ENCODE data around the gene SART3. TPM values are rescaled to one million over a fixed set of nuclear protein-coding genes. Genes with fewer than 3 reads are reported as not detected.
"Not testable (repeated sequence)": the region's sequence is repeated elsewhere in the genome, so short reads cannot be mapped to it uniquely, and the experiment has no call there.

The SART3 gene
- polyA plus RNA-seq, 1 donor = 69.0 TPM

DNA sequence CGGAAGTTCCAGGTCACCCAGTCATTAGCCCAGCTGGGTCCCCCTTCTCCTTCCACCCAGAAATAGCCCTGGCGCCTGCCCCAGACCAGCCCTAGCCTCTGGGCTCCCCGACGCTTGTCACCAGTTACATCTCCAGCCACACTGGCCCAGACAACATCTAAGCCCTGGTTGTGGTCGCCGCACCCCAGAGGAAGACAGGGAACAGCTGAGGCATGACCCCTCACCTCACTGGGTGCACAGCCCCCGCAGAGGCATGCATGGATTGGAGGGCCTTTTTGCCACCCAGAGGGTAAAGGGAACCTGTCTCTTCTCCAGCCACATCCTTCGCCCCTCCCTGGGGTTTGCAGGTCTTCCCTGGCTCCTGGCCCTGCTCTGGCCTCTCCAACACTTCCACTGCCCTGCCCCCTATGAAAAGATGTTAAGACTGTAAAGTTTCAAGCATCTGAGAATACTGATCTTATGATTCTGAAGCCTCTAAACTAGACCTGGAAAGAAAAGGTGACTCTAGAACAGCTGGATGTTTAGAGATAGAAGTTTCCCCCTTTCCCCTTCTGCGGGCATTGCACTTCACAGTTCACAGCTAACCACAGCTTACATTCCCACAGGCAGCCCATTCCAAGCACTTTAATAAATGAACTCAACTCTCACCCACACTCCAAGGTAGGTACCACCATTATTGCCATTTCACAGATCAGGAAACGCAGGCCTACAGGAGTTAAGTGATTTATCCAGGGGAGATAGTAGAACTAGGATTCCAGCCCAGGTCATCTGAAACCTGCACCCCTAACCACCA is 22.2 kb upstream of the SART3 start:
- no peak for DNase-seq

DNA sequence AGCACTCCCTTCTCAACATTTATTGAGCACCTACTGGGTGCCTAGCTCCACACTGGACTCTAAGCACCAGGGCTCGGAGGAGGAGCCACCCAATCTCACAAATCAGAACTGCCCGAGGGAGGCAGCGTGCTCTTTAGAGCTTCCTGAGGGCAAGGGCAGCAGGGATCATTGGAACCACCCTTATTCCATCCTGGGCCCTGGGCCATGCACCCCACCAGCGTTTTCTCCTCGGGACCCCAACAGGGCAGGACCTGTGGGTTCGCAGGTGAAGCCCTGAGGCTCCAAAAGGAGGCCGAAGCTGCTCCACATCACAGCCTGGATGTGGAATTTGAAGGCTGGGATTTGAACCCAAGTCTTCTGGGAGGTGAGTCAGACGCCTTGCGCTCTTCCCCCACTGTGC is 21.5 kb upstream of the SART3 start:
- DNase-seq = no peak

- DNase-seq = no peak
These were observed 20.6 kb upstream of the SART3 start for GRCh38 chr12:108581311-108582227.

GRCh38 chr12:108580531-108580930 is 19.6 kb upstream of the SART3 start:
- no peak for DNase-seq

DNA sequence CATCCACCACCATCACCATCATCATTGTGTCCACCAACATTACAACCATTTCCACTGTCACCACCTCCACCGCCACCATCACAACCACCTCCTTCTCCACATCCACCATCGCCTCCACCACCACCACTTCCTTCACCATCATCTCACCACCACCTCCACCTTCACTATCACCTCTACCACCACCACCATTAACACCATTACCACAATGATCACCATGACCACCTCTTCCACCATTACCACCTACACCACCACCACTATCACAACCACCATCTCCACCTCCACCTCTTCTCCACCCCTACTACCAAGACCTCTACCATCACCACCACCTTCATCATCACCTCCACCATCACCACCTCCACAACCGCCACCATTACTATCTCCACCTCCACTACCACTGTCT is 17.8 kb upstream of the SART3 start:
- DNase-seq = no peak

DNA sequence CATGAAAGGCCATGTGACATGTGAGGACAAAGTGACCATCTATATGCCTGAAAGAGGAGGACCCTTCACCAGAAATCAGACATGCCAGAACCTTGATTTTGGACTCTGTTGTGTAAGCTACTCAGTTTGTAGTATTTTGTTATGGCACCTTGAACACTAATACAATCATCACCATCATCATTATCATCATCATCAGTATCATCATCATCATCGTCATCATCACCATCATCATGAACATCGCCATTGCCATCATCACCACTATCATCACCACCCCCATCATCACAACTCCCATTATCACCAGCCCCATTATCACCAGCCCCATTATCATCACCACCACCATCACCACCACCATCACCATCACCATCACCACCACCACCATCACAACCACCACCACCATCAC is 17.3 kb upstream of the SART3 start:
- no peak for DNase-seq

GRCh38 chr12:108577458-108577857 is 16.5 kb upstream of the SART3 start:
- no peak for DNase-seq

GRCh38 chr12:108576660-108577234 is 15.8 kb upstream of the SART3 start:
- DNase-seq = no peak

DNA sequence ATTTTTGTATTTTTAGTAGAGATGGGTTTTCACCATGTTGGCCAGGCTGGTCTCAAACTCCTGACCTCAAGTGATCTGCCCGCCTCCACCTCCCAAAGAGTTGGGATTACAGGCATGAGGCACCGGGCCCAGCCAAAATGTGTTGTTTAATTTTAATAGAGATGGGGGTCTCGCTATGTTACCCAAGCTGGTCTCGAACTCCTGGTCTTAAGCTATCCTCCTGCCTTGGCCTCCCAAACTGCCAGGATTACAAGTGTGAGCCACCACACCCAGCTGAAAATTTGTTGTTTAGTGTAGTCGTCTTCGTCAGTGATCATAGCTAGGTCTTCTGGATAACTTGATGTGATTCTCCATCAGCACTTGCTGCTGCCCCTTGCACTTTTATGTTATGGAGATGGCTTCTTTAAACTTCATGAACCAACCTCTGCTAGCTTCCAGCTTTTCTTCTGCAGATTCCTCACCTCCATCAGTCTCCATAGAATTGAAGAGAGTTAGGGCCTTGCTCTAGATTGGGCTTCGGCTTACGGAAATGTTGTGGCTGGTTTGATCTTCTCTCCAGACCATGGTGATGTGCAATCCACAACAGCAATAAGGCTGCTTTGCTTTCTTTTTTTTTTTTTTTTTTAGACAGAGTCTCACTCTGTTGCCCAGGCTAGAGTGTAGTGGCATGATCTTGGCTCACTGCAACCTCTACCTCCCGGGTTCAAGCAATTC is 14.4 kb upstream of the SART3 start:
- no peak for DNase-seq

GRCh38 chr12:108574276-108574675 is 13.3 kb upstream of the SART3 start:
- DNase-seq = not testable (repeated sequence)

- no peak for DNase-seq
These were observed 12.3 kb upstream of the SART3 start for GRCh38 chr12:108573317-108573716.

DNA sequence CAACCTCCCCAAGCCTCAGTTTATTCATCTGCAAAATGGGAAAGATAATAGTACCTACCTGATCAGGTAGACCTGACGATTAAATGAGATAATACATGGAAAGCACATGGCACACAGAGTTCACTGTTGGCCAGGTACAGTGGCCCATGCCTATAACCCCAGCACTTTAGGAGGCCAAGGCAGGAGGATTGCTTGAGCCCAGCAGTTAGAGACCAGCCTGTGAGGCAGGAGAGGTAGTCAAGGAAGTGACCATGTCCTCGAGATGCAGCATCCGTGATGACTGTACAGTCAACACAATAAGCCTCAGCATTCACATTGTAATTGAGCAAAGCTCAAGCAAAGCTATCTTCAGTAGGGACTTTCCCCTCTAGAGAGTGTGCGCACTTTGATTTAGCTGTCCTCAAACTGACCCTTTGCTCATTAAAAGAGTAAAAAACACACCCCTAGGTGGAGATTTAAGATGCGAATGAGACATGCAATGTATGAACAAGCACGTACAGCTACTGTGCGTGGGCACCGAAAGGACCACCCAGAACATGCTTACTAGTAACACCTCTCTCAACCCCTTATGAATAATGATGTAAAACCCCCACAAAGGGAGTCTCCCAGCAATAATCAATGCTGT is 11.3 kb upstream of the SART3 start:
- no peak for DNase-seq

GRCh38 chr12:108571609-108572165 is 10.7 kb upstream of the SART3 start:
- DNase-seq = no peak

DNA sequence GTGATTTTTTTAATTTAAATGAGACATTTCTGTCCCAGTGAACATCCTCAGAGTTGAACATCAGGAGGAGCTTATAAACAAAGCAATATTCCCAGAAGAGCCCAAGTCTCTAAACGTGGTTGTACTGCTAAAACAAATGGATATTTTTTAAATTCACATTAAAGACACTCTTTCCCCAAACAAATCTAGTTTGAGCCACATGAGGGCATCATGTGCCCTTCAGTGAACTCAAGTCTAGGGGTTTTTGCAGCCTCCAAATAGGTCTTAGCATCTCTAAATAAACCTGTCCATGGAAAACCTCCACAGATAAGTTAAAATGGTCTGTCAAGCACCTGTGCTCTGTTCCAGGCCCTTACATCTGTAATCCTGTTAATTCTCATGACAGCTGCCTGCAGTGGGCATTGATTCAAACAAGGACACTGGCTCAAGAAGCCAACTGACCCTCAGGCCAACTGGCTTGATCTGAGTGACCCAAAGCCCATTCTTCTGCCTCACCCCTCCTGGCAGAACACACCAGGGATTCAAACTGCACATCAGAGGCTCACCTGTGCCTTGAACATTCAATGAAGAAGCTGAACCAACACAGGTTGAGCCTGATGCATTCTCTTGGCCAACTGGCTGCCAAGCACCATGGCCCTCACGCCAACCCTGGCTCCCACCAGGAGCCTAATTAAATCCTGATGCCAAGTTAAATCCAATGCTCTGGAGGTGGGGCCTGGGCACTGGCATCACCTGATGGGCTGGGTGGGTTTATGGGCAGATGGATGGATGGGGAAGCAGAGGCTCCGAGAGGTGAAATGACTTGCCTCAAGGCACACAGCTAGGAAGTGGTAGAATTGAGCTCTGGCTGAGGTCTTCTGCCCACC is 10.0 kb upstream of the SART3 start:
- no peak for DNase-seq

DNA sequence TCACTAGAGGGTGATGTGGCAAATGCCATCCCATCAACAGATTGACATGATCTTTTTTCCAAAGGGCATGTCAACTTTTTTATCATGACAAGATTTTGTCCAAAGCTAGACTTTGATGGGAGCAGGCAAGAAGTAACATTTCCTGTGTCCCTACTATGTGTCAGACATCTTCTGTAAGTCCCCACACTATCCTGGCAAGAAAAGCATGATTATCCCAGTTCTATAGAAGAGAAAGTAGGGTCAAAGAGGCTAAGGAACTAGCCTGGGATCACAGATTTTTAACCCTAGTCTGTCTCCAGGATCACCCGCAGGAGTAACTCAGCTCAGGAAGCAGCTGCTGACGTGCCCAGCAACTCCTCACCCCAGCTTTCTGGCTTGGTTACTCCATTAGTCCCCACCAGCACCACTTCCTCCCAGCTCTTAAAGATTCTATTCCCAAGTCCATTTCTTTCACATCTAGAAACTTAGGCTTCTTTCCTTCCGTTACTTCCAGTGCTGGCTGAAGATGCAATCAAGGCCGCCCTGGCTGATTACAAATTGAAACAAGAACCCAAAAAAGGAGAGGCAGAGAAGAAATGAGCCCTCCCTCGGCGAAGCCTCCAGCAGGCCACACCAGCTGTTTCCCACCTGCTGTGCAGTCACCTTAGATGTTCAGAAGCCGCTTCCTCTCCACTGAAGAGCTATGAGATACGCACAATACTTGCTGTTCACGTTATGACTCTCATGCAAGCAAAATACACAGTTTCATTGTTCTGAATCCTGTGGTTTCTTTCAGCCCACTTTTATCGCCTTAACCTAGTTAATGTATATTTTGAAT is 7.6 kb upstream of the SART3 start:
- DNase-seq = no peak

- no peak for DNase-seq
These were observed 6.7 kb upstream of the SART3 start for GRCh38 chr12:108567406-108568337.

DNA sequence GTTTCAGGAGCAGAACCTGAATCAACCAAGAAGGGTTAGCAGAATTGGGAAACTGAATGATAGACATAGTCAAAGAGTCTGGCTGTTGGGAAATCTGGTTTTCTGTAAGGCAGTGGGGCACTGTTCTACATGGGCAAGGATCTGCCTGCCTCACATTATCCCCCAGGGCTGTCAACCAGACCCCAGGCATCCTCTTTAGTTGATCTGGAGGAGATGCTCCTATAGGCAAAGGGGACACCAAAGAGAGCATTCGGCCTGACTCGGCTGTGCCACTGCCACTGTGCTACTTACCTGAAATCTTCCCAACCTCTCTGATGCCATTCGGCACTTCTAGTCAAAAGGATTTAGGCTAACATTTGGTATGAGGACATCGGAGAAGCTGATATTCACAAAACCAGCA is 5.5 kb upstream of the SART3 start:
- no peak for DNase-seq

GRCh38 chr12:108565976-108566375 is 5.0 kb upstream of the SART3 start:
- no peak for DNase-seq
